ENCODE measurements around the gene KCNIP4. TPM values are rescaled to one million over a fixed set of nuclear protein-coding genes. Genes with fewer than 3 reads are reported as not detected.

KCNIP4 gene
- total and polyA plus RNA-seq, 10 of the 15 experiments (the other 5 are each of a cell fraction or from before 2014, with no cell fraction given), result 0.03 to 0.23 (median 0.13) TPM; not detected in 7

DNA sequence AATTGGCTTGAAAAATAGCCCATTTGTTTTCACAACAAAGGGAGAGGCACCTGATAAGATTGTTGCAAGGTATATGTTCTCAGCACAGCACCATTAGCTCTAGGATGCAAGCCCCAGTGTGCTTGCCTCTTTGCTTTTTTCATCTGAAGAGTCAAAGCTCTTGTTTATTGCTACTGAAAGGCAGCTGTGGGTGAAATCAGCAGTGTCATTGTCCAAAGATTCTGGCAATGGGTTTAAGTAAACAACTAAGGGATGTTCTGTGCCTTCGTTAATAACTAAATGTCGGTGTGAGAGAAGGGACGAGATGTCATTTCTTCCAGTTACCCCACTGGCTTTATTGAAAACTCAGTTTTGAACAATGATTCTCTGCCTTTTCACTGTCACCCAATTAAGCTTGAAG lies 567.7 kb downstream of the KCNIP4 start:
- Histone ChIP-seq H3K9ac (ENCODE audit: control insufficient read depth, insufficient read depth, low read length) (no peak overlapping the region), H3K27me3 (replicated peaks in 1 of 2; ENCODE audit: control insufficient read depth in 2 of 2, insufficient read depth in 2 of 2, low read length in 1 of 2) (no peaks in the 10 kb centered on the region), H3K9me3 (replicated peaks; ENCODE audit: control insufficient read depth, insufficient read depth, low read length) (no peaks in the 10 kb centered on the region), H4K20me1 (ENCODE audit: control insufficient read depth, insufficient read depth) (no peaks in the 10 kb centered on the region), H3K36me3 (ENCODE audit: control insufficient read depth in 2 of 2, insufficient read depth in 2 of 2, low read length in 1 of 2) (no peaks in the 10 kb centered on the region), H3K4me1 (ENCODE audit: control insufficient read depth, insufficient read depth, low read length) (no peaks in the 10 kb centered on the region), H3K27ac (ENCODE audit: control insufficient read depth, insufficient read depth) (no peak overlapping the region), H3K4me3 (no peak overlapping the region), H3K4me2 (ENCODE audit: control insufficient read depth, insufficient read depth) (no peak overlapping the region), H2AFZ (ENCODE audit: control insufficient read depth, low read depth, low read length) (no peak overlapping the region), H3K79me2 (ENCODE audit: control insufficient read depth, insufficient read depth, low read length) (no peaks in the 10 kb centered on the region)
- POLR2A ChIA-PET, result interaction anchor here (0.7 kb wide), 1 partner anchor 19 kb away, joined by 3 read pairs; no protein-coding TSS in a partner anchor
- DNase-seq (ENCODE audit: low read depth, low spot score), result no peak
- in situ Hi-C loops (cut with MboI) (no loop called here), intact Hi-C loops (cut with micrococcal nuclease; ENCODE audit: unreplicated experiment) (no loop called here)
- RAD21 ChIA-PET (ENCODE audit: unreplicated experiment), result no interaction called here
- no TSS peak for BruUV-seq (replicated peaks)
- CTCF ChIA-PET, result interaction anchor here (0.8 kb wide), 1 partner anchor 10 kb away, joined by 3 read pairs; no protein-coding TSS in a partner anchor
- ATAC-seq, result no peak
- FAIRE-seq, result no peak
- 46% methylated on average over 3 of the region's 3 CpGs for WGBS (ENCODE audit: insufficient coverage, insufficient replicate concordance, low lambda C conversion rate, missing lambda C conversion rate)
- SMC1A ChIA-PET (ENCODE audit: uncharacterized antibody, unreplicated experiment), result no interaction called here
- TF ChIP-seq IRF3 (IDR thresholded peaks at IDR 0.05) (no peak), PKNOX1 (IDR thresholded peaks at IDR 0.05) (no peak), GABPA (IDR thresholded peaks at IDR 0.05; ENCODE audit: low read depth) (no peak), CREM (IDR thresholded peaks at IDR 0.05; ENCODE audit: low read depth) (no peak), CHD1 (IDR thresholded peaks at IDR 0.05; ENCODE audit: low read depth, low read length) (no peak), ZZZ3 (IDR thresholded peaks at IDR 0.05; ENCODE audit: control insufficient read depth, insufficient read length, low read depth) (no peak)
- TF ChIP-seq, protein P1, sequence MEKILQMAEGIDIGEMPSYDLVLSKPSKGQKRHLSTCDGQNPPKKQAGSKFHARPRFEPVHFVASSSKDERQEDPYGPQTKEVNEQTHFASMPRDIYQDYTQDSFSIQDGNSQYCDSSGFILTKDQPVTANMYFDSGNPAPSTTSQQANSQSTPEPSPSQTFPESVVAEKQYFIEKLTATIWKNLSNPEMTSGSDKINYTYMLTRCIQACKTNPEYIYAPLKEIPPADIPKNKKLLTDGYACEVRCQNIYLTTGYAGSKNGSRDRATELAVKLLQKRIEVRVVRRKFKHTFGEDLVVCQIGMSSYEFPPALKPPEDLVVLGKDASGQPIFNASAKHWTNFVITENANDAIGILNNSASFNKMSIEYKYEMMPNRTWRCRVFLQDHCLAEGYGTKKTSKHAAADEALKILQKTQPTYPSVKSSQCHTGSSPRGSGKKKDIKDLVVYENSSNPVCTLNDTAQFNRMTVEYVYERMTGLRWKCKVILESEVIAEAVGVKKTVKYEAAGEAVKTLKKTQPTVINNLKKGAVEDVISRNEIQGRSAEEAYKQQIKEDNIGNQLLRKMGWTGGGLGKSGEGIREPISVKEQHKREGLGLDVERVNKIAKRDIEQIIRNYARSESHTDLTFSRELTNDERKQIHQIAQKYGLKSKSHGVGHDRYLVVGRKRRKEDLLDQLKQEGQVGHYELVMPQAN (conservative IDR thresholded peaks at IDR 0.05), result no peak
- TF ChIP-seq, protein P2, sequence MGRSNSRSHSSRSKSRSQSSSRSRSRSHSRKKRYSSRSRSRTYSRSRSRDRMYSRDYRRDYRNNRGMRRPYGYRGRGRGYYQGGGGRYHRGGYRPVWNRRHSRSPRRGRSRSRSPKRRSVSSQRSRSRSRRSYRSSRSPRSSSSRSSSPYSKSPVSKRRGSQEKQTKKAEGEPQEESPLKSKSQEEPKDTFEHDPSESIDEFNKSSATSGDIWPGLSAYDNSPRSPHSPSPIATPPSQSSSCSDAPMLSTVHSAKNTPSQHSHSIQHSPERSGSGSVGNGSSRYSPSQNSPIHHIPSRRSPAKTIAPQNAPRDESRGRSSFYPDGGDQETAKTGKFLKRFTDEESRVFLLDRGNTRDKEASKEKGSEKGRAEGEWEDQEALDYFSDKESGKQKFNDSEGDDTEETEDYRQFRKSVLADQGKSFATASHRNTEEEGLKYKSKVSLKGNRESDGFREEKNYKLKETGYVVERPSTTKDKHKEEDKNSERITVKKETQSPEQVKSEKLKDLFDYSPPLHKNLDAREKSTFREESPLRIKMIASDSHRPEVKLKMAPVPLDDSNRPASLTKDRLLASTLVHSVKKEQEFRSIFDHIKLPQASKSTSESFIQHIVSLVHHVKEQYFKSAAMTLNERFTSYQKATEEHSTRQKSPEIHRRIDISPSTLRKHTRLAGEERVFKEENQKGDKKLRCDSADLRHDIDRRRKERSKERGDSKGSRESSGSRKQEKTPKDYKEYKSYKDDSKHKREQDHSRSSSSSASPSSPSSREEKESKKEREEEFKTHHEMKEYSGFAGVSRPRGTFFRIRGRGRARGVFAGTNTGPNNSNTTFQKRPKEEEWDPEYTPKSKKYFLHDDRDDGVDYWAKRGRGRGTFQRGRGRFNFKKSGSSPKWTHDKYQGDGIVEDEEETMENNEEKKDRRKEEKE (IDR thresholded peaks at IDR 0.05), result no peak

All from GM12878 (cell line).